PC-3 (cell line): ENCODE measurements around the gene TMC7.
A peak's percentile ranks its signal among the peaks of the same experiment; 100 is the strongest.

Source experiments
- CTCF ChIP-seq: fragments of 300-600 bp; sonication (generic); conservative IDR thresholded peaks from 2 replicates; pipeline ENCODE4 v1.5.1; 2017; ENCODE audit warnings: antibody characterized with exemption, low read depth, mild to moderate bottlenecking, low read length
- EZH2 ChIP-seq: fragments of 300-600 bp; sonication (generic); IDR thresholded peaks from one replicate; pipeline ENCODE4 v1.6.1; 2017; ENCODE audit warnings: antibody characterized with exemption, mild to moderate bottlenecking, low read length; ENCODE audit not compliant: unreplicated experiment
- EZH2phosphoT487 ChIP-seq: fragments of 300-600 bp; sonication (generic); IDR thresholded peaks from 2 replicates; pipeline ENCODE4 v1.6.1; 2018; ENCODE audit warnings: mild to moderate bottlenecking, antibody characterized with exemption, low read length, borderline replicate concordance

DNA sequence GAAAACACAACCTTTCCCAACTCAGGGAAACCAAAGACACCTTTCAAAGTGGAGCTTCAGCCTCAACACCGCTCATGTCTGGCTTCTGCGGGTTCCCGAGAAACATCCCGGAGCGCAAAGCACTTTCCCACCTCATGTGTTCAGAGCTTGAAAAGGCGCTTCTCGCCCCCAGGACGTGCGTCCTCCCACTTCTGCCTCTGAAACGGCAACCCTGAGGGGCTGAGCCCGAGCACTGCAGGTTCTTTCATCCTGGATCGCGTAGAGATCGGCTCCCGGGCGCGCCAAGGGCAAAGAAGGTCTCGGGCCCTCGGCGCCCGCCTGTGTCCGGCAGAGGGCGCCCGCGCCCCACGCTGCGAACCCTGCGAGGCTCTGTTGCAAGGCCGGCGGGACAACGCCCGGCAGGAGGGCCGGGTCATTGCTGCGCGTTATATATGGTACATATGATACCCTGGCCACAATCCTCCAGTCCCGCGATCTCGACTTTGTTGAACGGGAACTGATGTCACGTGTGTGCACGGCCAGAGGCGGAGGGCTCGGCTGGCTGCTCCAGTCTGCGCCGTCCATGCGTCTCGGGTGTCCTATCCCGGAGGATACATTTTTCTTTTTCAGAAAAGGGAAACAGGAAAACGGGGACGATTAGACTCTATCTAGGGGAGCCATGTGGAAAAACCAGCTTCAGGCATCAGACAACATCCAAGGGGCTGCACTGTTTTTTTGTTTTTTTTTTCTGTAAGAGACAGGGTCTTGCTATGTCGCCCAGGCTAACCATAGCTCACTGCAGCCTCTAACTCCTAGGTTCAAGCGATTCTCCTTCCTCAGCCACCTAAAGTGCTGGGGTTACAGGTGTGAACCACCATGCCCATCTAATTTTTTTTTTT lies 102.8 kb downstream of the TMC7 start:
- TF ChIP-seq EZH2: no peak
- peak; percentile 91 for TF ChIP-seq CTCF
- TF ChIP-seq EZH2phosphoT487: no peak
